Right hindlimb (tissue), 1 donor: Measurements from ENCODE around the gene RPN2.
"Not testable (repeated sequence)": the region's sequence is repeated elsewhere in the genome, so short reads cannot be mapped to it uniquely, and the experiment has no call there.

Experiments
- DNase-seq: peaks from one replicate; pipeline ENCODE4 v3.0.0-alpha.2; 2018

RPN2 gene

GRCh38 chr20:37178839-37179682 lies at the start of gene RPN2, which contains the start of gene MROH8:
TSS of gene RPN2 (plus strand) at chr20:37179330. CDS start at chr20:37179357, 27 bp downstream.
TSS of gene MROH8 (minus strand) at chr20:37179548.
- peak; percentile 99 for DNase-seq

GRCh38 chr20:37131486-37131885 lies 47.6 kb upstream of the RPN2 start:
- DNase-seq = no peak

GRCh38 chr20:37133952-37134351 lies 45.2 kb upstream of the RPN2 start:
- no peak for DNase-seq

- DNase-seq = no peak
These were observed 41.6 kb upstream of the RPN2 start for GRCh38 chr20:37137547-37137946.

GRCh38 chr20:37142708-37143107 lies 36.4 kb upstream of the RPN2 start:
- no peak for DNase-seq

DNA sequence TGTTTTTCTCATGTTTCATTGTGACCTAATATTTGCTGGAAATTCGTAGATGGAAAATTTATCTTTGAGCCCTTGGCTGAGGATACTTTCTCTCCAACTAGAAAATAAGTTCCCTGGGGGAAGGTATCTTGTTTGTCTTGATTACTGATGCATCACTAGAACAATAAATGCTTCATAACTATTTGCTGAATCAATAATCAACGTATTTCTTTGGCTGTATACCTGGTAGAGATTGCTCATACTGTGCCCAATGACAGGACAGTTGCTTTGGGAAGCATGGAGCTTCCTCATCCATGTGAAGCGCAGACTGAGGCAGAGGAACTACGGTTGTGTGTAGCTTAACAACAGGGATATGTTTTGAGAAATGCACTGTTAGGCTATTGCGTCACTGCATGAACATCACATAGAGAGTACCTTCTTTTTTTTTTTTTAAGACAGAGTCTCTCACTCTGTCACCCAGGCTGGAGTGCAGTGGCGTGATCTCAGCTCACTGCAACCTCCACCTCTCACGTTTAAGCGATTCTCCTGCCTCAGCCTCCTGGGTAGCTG lies 34.2 kb upstream of the RPN2 start:
- DNase-seq = no peak

- DNase-seq = no peak
These were observed 31.9 kb upstream of the RPN2 start for GRCh38 chr20:37147250-37147649.

- DNase-seq = not testable (repeated sequence)
These were observed 28.3 kb upstream of the RPN2 start for GRCh38 chr20:37150864-37151263.

DNA sequence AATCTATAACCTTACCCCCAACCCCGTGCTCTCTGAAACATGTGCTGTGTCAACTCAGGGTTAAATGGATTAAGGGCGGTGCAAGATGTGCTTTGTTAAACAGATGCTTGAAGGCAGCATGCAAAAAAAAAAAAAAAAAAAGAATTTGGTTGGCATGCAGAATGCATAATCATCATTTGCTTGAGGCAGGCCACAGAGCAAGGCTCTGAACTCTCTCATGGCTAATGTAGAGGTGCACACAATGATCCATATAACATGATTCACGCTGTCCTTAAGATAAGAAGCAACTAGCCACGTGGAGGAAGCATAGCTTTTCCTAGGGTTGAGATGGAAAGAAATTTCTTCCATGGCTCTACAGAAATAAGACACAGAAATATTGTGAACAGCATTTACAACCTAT lies 27.6 kb upstream of the RPN2 start:
- DNase-seq = no peak

GRCh38 chr20:37152284-37152683 lies 26.8 kb upstream of the RPN2 start:
- DNase-seq = no peak

DNA sequence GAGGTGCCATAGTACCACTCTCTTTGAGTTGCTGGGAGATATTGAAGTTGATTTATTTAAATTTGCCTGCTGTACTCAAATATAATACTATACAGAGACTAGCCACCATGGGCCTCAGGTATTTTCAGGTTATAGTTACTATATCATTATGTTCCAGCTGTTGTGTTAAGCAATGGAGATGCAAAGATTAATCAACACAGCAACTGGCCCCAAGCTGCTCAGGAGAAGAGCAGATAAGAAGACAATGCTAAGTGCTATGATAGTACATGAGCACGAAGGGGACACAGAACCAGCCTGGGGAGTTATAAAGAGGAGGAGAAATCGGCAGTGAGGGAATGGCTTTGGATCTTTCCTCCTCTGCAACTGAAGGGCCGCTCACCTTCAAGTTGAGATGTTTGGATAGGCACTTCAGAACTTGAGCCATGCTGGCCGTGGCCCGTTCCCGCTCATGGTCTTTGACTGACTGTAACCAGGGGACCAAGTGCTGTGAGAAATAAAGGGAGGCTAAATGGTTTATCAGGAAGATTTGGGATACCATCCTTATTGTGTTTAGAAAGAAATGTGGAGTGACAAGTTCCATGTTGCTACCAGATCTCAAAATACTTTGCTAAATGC lies 24.3 kb upstream of the RPN2 start:
- DNase-seq = no peak

- no peak for DNase-seq
These were observed 23.1 kb upstream of the RPN2 start for GRCh38 chr20:37155987-37156386.

GRCh38 chr20:37158248-37158647 lies 20.9 kb upstream of the RPN2 start:
- no peak for DNase-seq

- no peak for DNase-seq
These were observed 18.4 kb upstream of the RPN2 start for GRCh38 chr20:37160683-37161082.

- no peak for DNase-seq
These were observed 17.1 kb upstream of the RPN2 start for GRCh38 chr20:37161830-37162549.

DNA sequence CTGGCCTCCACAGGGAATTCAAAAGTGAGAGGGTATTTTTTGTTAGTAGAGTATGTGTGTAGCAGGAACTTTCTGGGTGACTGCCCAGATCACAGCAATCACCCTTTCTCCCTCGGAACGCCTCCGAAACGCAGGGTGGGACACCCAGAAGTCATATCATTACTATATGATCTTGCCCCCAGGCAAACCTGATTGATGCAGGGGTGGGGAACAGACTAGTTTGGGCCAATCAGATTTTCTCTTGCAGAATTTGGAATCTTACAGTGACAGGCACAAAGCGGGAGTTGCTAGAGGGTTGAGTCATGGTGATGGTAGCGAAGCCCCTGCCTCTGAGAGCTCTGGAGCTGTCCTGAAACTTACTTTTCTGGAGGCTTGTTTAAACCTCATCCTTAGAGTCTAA lies 16.5 kb upstream of the RPN2 start:
- DNase-seq = no peak

DNA sequence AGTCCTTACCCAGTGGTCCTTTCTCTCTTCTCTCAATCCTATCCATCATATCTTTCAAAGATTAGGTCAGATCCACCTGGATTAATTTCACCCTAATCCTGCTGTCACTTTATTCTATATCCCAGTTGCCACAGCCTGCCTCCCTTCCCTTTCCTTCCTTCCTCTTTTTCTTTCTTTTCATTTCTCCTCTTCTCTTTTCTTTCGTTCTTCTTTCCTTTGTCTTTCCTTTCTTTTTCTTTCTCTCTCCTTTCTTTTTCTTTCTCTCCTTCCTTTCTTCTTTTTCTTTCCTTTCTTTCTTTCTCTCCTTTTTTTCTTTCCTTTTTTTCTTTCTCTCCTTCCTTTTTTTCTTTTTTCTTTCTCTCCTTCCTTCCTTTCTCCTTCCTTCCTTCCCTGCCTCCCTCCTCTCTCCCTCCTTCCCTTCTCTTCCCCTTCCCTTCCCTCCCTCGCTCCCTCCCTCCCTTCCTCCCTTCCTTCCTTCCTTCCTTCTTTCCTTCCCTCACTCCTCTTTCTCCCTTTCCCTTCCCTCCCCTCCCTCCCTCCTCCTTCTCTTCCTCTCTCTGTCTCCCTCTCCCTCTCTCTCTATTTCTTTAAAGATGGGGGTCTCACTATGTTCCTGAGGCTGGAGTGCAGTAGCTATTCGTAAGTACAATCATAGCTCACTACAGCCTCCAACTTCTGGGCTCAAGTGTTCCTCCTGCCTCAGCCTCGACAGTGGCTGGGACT lies 15.1 kb upstream of the RPN2 start:
- no peak for DNase-seq

- DNase-seq = no peak
These were observed 14.1 kb upstream of the RPN2 start for GRCh38 chr20:37165031-37165430.

DNA sequence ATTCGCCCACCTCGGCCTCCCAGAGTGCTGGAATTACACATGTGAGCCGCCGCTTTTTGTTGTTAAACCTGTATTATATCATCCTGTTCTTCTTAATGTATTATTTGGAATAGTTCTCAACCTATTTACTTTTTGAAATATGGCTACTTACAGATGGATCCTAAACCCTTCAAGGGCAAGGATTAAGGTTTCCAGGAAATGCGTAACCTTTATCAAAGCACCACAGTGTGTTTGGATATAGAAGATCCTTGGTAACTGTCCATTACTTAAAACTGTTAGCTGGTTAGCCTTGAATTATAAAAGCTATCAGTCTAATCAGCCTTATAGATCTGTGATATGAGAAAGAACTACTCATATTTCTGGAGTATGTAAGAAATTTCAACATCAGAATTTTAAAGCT lies 12.3 kb upstream of the RPN2 start:
- DNase-seq = no peak

GRCh38 chr20:37172836-37173235 lies 6.3 kb upstream of the RPN2 start:
- DNase-seq = no peak

- DNase-seq = no peak
These were observed 774 bp downstream of the RPN2 start for GRCh38 chr20:37179683-37180524.

- no peak for DNase-seq
These were observed 6.6 kb downstream of the RPN2 start for GRCh38 chr20:37185686-37186085.
